CD14-positive monocyte (primary cell): ENCODE measurements around the gene MUC5B. TPM values are rescaled to one million over a fixed set of nuclear protein-coding genes. Genes with fewer than 3 reads are reported as not detected.

Source experiments
- DNase-seq, 3 donors: peaks; one replicate each; pipeline ENCODE4 v3.0.0-alpha.2; 2011 to 2022
- H2AFZ ChIP-seq: 2 replicates; pipeline ENCODE4 v1.6.0; 2012; ENCODE audit warnings: mild to moderate bottlenecking, low read depth, low read length, inconsistent platforms; ENCODE audit not compliant: insufficient read depth, poor library complexity, severe bottlenecking
- H3K27ac ChIP-seq, 2 donors: 1 replicate in 1 of 2; 2 replicates in 1 of 2; pipeline ENCODE4 v1.5.1; 2012 to 2013; ENCODE audit warnings: low read length in 2 of 2, control low read depth in 1 of 2, inconsistent platforms in 1 of 2, low read depth in 1 of 2, mild to moderate bottlenecking in 1 of 2
- H3K27me3 ChIP-seq, 2 donors: one replicate each; pipeline versions ENCODE4 v1.6.0 to v1.6.1; 2011 to 2013; ENCODE audit warnings: low read length in 2 of 2; ENCODE audit not compliant: control insufficient read depth in 2 of 2, insufficient read depth in 2 of 2
- H3K36me3 ChIP-seq, 2 donors: replicated peaks in 1 of 2; 1 replicate in 1 of 2; 2 replicates in 1 of 2; pipeline versions ENCODE4 v1.5.1 to v1.6.1; 2012 to 2013; ENCODE audit warnings: low read length in 2 of 2, control low read depth in 1 of 2, inconsistent platforms in 1 of 2, mild to moderate bottlenecking in 1 of 2; ENCODE audit not compliant: insufficient read depth in 2 of 2, control insufficient read depth in 1 of 2
- H3K4me1 ChIP-seq, 2 donors: 1 replicate in 1 of 2; 2 replicates in 1 of 2; pipeline versions ENCODE4 v1.5.1 to v1.6.1; 2012 to 2013; ENCODE audit warnings: low read length in 2 of 2, control low read depth in 1 of 2, inconsistent platforms in 1 of 2, mild to moderate bottlenecking in 1 of 2, moderate library complexity in 1 of 2; ENCODE audit not compliant: insufficient read depth in 2 of 2, control insufficient read depth in 1 of 2
- H3K4me2 ChIP-seq: replicated peaks from 2 replicates; pipeline ENCODE3; 2012; ENCODE audit warnings: low read length, moderate library complexity, mild to moderate bottlenecking; ENCODE audit not compliant: poor library complexity, severe bottlenecking; ENCODE audit errors: extremely low read depth
- H3K4me3 ChIP-seq, 3 experiments: fragments of 200-600 bp in 1 of 3; sonication (generic) in 1 of 3; replicated peaks in 1 of 3; 1 replicate in 2 of 3; 2 replicates in 1 of 3; pipeline ENCODE4 v1.5.1; 2011 to 2013; ENCODE audit warnings: low read length in 3 of 3, mild to moderate bottlenecking in 3 of 3, control low read depth in 2 of 3, low read depth in 2 of 3, inconsistent platforms in 1 of 3, moderate library complexity in 1 of 3
- H3K79me2 ChIP-seq: 2 replicates; pipeline ENCODE4 v1.6.0; 2012; ENCODE audit warnings: mild to moderate bottlenecking, control low read depth, inconsistent platforms, low read length, moderate library complexity; ENCODE audit not compliant: insufficient read depth
- H3K9ac ChIP-seq: 2 replicates; pipeline ENCODE4 v1.6.0; 2017; ENCODE audit warnings: low read length, mild to moderate bottlenecking; ENCODE audit not compliant: insufficient read depth, poor library complexity, severe bottlenecking
- H3K9me3 ChIP-seq, 2 donors: replicated peaks in 1 of 2; 1 replicate in 1 of 2; 2 replicates in 1 of 2; pipeline versions ENCODE4 v1.5.1 to v1.6.1; 2012 to 2013; ENCODE audit warnings: low read length in 2 of 2, control low read depth in 1 of 2; ENCODE audit not compliant: control insufficient read depth in 1 of 2, insufficient read depth in 1 of 2
- H4K20me1 ChIP-seq: 2 replicates; pipeline ENCODE4 v1.6.0; 2012; ENCODE audit warnings: mild to moderate bottlenecking, low read length, control low read depth, moderate library complexity; ENCODE audit not compliant: insufficient read depth
- H3K27ac Mint-ChIP-seq, 7 donors: one replicate each; pipeline ENCODE4 v1.8.0; 2020; ENCODE audit warnings: mild to moderate bottlenecking in 7 of 7, mixed read lengths in 7 of 7, moderate library complexity in 6 of 7, inconsistent platforms in 2 of 7
- H3K27me3 Mint-ChIP-seq, 3 donors: one replicate each; pipeline ENCODE4 v1.8.0; 2021 to 2022; ENCODE audit warnings: low read depth in 3 of 3, mild to moderate bottlenecking in 3 of 3, mixed read lengths in 3 of 3, moderate library complexity in 3 of 3, inconsistent platforms in 1 of 3
- H3K36me3 Mint-ChIP-seq, 2 donors: one replicate each; pipeline ENCODE4 v1.8.0; 2020; ENCODE audit warnings: mixed read lengths in 2 of 2, inconsistent platforms in 1 of 2, mild to moderate bottlenecking in 1 of 2
- H3K4me1 Mint-ChIP-seq: one replicate; pipeline ENCODE4 v1.8.0; 2020; ENCODE audit warnings: mild to moderate bottlenecking, mixed read lengths
- H3K4me3 Mint-ChIP-seq, 2 donors: one replicate each; pipeline ENCODE4 v1.8.0; 2020; ENCODE audit warnings: mild to moderate bottlenecking in 2 of 2, mixed read lengths in 2 of 2, moderate library complexity in 1 of 2
- H3K9me3 Mint-ChIP-seq, 7 donors: one replicate each; pipeline ENCODE4 v1.8.0; 2020 to 2022; ENCODE audit warnings: mixed read lengths in 7 of 7, mild to moderate bottlenecking in 6 of 7, moderate library complexity in 6 of 7, inconsistent platforms in 2 of 7
- WGBS: methylation state at CpG from one replicate; pipeline ENCODE4 v1.1.5; 2013; ENCODE audit warnings: missing lambda C conversion rate; ENCODE audit not compliant: insufficient coverage; 5-methylcytosine and 5-hydroxymethylcytosine counted together
- intact Hi-C, 2 donors: fragments of 100-400 bp; cut with micrococcal nuclease; formaldehyde crosslinking; loops; one replicate each; pipeline versions ENCODE4 v1.15.0 to v1.15.1; 2023
- polyA plus RNA-seq, 3 donors: library from polyadenylated mRNA; depleted of rRNA in 1 of 3; unstranded in 2 of 3; stranded (reverse) in 1 of 3; fragments of 300-500 nt in 2 of 3; fragments of >200 nt in 1 of 3; fragmentation: Illumina TruSeq in 2 of 3; gene quantifications; 1 replicate in 2 of 3; 2 replicates in 1 of 3; pipeline ENCODE4 v1.2.3, GENCODE V29; 2012 to 2021
- TF ChIP-seq, protein P1 (sequence below): fragments of 200-600 bp; IDR thresholded peaks from one replicate; pipeline ENCODE4 v1.8.0; 2022; ENCODE audit warnings: antibody characterized with exemption, mild to moderate bottlenecking

The MUC5B gene
- polyA plus RNA-seq, 3 donors = not detected

DNA sequence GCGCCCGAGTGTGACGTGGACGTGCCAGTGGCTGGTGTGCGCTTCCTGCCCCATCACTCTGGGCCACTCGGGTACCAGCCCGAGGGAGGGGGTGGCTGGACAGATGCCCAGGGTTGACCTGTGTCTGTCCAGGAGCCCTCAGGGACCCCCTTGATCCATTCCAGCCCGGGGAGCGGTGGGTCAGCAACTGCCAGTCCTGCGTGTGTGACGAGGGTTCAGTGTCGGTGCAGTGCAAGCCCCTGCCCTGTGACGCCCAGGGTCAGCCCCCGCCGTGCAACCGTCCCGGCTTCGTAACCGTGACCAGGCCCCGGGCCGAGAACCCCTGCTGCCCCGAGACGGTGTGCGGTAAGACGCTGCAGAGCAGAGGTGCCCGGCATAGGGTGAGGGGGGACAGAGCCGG is 34.5 kb downstream of the MUC5B start:
- no peak overlapping the region for H3K4me3 Mint-ChIP-seq
- no peak overlapping the region for H3K4me2 ChIP-seq
- no peak overlapping the region for H3K9ac ChIP-seq
- H3K4me3 ChIP-seq = no peak overlapping the region
- no peak overlapping the region for H2AFZ ChIP-seq
- WGBS = 96% methylated on average over 25 of the region's 27 CpGs
- peaks cover 0 to 1% (median 0%) of the 10 kb centered on the region in 3 donors for H3K27me3 Mint-ChIP-seq
- TF ChIP-seq, protein P1, sequence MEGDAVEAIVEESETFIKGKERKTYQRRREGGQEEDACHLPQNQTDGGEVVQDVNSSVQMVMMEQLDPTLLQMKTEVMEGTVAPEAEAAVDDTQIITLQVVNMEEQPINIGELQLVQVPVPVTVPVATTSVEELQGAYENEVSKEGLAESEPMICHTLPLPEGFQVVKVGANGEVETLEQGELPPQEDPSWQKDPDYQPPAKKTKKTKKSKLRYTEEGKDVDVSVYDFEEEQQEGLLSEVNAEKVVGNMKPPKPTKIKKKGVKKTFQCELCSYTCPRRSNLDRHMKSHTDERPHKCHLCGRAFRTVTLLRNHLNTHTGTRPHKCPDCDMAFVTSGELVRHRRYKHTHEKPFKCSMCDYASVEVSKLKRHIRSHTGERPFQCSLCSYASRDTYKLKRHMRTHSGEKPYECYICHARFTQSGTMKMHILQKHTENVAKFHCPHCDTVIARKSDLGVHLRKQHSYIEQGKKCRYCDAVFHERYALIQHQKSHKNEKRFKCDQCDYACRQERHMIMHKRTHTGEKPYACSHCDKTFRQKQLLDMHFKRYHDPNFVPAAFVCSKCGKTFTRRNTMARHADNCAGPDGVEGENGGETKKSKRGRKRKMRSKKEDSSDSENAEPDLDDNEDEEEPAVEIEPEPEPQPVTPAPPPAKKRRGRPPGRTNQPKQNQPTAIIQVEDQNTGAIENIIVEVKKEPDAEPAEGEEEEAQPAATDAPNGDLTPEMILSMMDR = no peak
- intact Hi-C loops = no loop called here
- peaks cover 4% of the 10 kb centered on the region for H3K4me1 Mint-ChIP-seq
- no peaks in the 10 kb centered on the region for H3K79me2 ChIP-seq
- H3K9me3 ChIP-seq = peaks cover 0 to 4% of the 10 kb centered on the region in 2 donors
- peaks cover 5 to 7% of the 10 kb centered on the region in 2 donors for H3K4me1 ChIP-seq
- H4K20me1 ChIP-seq = no peaks in the 10 kb centered on the region
- no peaks in the 10 kb centered on the region for H3K36me3 ChIP-seq
- no peak overlapping the region for H3K27ac Mint-ChIP-seq
- no peak for DNase-seq
- H3K27ac ChIP-seq = no peak overlapping the region
- H3K36me3 Mint-ChIP-seq = no peaks in the 10 kb centered on the region
- H3K27me3 ChIP-seq = no peaks in the 10 kb centered on the region
- peaks cover 0 to 6% (median 2%) of the 10 kb centered on the region in 7 donors for H3K9me3 Mint-ChIP-seq

DNA sequence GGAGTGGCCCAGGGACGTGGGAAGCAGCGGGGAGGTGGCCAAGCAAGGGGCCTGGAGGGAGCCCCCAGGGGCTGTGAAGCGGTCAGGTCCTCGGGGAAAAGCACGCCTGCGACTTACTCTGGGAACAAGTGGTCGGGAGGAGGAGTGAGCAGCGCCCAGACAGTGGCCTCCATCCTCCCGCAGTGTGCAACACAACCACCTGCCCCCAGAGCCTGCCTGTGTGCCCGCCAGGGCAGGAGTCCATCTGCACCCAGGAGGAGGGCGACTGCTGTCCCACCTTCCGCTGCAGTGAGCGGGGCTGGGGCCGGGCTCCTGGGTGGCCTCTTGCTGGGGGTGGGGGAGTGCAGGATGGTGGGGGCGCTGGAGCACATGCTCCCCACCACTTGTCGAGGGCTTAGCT is 35.0 kb downstream of the MUC5B start:
- no peaks in the 10 kb centered on the region for H3K79me2 ChIP-seq
- no peak for DNase-seq
- H3K4me2 ChIP-seq = no peak overlapping the region
- H3K4me1 ChIP-seq = peaks cover 10 to 13% of the 10 kb centered on the region in 2 donors
- H3K36me3 ChIP-seq = no peaks in the 10 kb centered on the region
- H3K27me3 ChIP-seq = no peaks in the 10 kb centered on the region
- H3K9ac ChIP-seq = no peak overlapping the region
- no peaks in the 10 kb centered on the region for H3K27me3 Mint-ChIP-seq
- no peaks in the 10 kb centered on the region for H3K36me3 Mint-ChIP-seq
- H3K27ac ChIP-seq = no peak overlapping the region
- H4K20me1 ChIP-seq = no peaks in the 10 kb centered on the region
- 96% methylated on average over 10 of the region's 16 CpGs for WGBS
- no peak overlapping the region for H3K27ac Mint-ChIP-seq
- no peak overlapping the region for H3K4me3 Mint-ChIP-seq
- intact Hi-C loops = no loop called here
- TF ChIP-seq, protein P1 = no peak
- no peaks in the 10 kb centered on the region for H3K9me3 ChIP-seq
- H3K9me3 Mint-ChIP-seq = peaks cover 0 to 2% (median 0%) of the 10 kb centered on the region in 7 donors
- H3K4me3 ChIP-seq = no peak overlapping the region
- peaks cover 6% of the 10 kb centered on the region for H3K4me1 Mint-ChIP-seq
- no peak overlapping the region for H2AFZ ChIP-seq
